ENCODE measurements around the gene EMC9. TPM values are rescaled to one million over a fixed set of nuclear protein-coding genes. Genes with fewer than 3 reads are reported as not detected.

Gene EMC9
- polyA plus RNA-seq (2013, experiment 1 of 2) = 26.7 TPM
- 30.4 TPM for polyA plus RNA-seq (2013, experiment 2 of 2)

GRCh38 chr14:24141097-24141880, at the start of gene EMC9:
EMC9 (minus strand) TSS chr14:24141591; CDS start chr14:24141304, 287 bp downstream.
- peak within 1 kb of the TSS; percentile 77 for H3K27ac ChIP-seq (ENCODE audit: low read depth, low read length)
- peaks cover 6% of the 10 kb centered on the region; the same call in 1 of the 2 replicates for H3K4me1 ChIP-seq (ENCODE audit: insufficient read depth, low read length)
- no peaks in the 10 kb centered on the region for H3K9me3 ChIP-seq (ENCODE audit: insufficient read depth, low read depth, low read length)
- peak within 1 kb of the TSS; percentile 79 for H3K9ac ChIP-seq (ENCODE audit: low read depth, low read length)
- H3K4me3 ChIP-seq (ENCODE audit: low read length) = peak within 1 kb of the TSS; percentile 74
- H3K36me3 ChIP-seq (ENCODE audit: insufficient read depth, low read length) = peaks cover 46% of the 10 kb centered on the region
- 0 out of 2 replicates have a peak, but pooled peaks cover 4% of the 10 kb centered on the region for H3K27me3 ChIP-seq (ENCODE audit: insufficient read depth, low read length)
- under 1% methylated on average over 65 of the region's 65 CpGs for WGBS

GRCh38 chr14:24190416-24190815, 49.0 kb upstream of the EMC9 start:
- no peak overlapping the region for H3K9ac ChIP-seq (ENCODE audit: low read depth, low read length)
- 90% methylated on average over 10 of the region's 10 CpGs for WGBS
- H3K27me3 ChIP-seq (ENCODE audit: insufficient read depth, low read length) = no peaks in the 10 kb centered on the region

GRCh38 chr14:24189460-24189859, 48.1 kb upstream of the EMC9 start:
- no peak overlapping the region for H3K27ac ChIP-seq (ENCODE audit: low read depth, low read length)
- H3K9me3 ChIP-seq (ENCODE audit: insufficient read depth, low read depth, low read length) = no peaks in the 10 kb centered on the region
- peaks cover 65% of the 10 kb centered on the region for H3K36me3 ChIP-seq (ENCODE audit: insufficient read depth, low read length)
- 94% methylated on average over 9 of the region's 9 CpGs for WGBS
- peaks cover 9% of the 10 kb centered on the region; the same call in 1 of the 2 replicates for H3K4me1 ChIP-seq (ENCODE audit: insufficient read depth, low read length)
- peak overlapping the region; percentile 85 for H3K4me3 ChIP-seq (ENCODE audit: low read length)
- no peaks in the 10 kb centered on the region for H3K27me3 ChIP-seq (ENCODE audit: insufficient read depth, low read length)
- H3K9ac ChIP-seq (ENCODE audit: low read depth, low read length) = peak overlapping the region; percentile 44; the same call in 1 of the 2 replicates

More at GRCh38 chr14:24190416-24190815, 49.0 kb upstream of the EMC9 start:
- no peaks in the 10 kb centered on the region for H3K9me3 ChIP-seq (ENCODE audit: insufficient read depth, low read depth, low read length)
- no peak overlapping the region for H3K27ac ChIP-seq (ENCODE audit: low read depth, low read length)
- peaks cover 56% of the 10 kb centered on the region for H3K36me3 ChIP-seq (ENCODE audit: insufficient read depth, low read length)
- no peak overlapping the region for H3K4me3 ChIP-seq (ENCODE audit: low read length)
- H3K4me1 ChIP-seq (ENCODE audit: insufficient read depth, low read length) = peaks cover 9% of the 10 kb centered on the region; the same call in 1 of the 2 replicates

- Histone ChIP-seq H3K9ac (ENCODE audit: low read depth, low read length) (peak overlapping the region; percentile 44; the same call in 1 of the 2 replicates), H3K9me3 (ENCODE audit: insufficient read depth, low read depth, low read length) (no peaks in the 10 kb centered on the region), H3K4me1 (ENCODE audit: insufficient read depth, low read length) (peaks cover 9% of the 10 kb centered on the region; the same call in 1 of the 2 replicates), H3K4me3 (ENCODE audit: low read length) (peak overlapping the region; percentile 85), H3K27ac (ENCODE audit: low read depth, low read length) (peak overlapping the region; percentile 34; the same call in 1 of the 2 replicates), H3K27me3 (ENCODE audit: insufficient read depth, low read length) (no peaks in the 10 kb centered on the region), H3K36me3 (ENCODE audit: insufficient read depth, low read length) (peaks cover 69% of the 10 kb centered on the region)
- WGBS = 0% methylated on average over 3 of the region's 3 CpGs
These were observed 47.6 kb upstream of the EMC9 start for GRCh38 chr14:24189059-24189375.

GRCh38 chr14:24188251-24189058, 47.1 kb upstream of the EMC9 start, which contains the start of gene IPO4:
IPO4 (minus strand) TSS chr14:24188816; CDS start chr14:24188787, 29 bp downstream.
- H3K4me3 ChIP-seq (ENCODE audit: low read length) = peak within 1 kb of the TSS; percentile 85
- no peaks in the 10 kb centered on the region for H3K27me3 ChIP-seq (ENCODE audit: insufficient read depth, low read length)
- peaks cover 71% of the 10 kb centered on the region for H3K36me3 ChIP-seq (ENCODE audit: insufficient read depth, low read length)
- whole genome bisulfite sequencing = under 1% methylated on average over 65 of the region's 65 CpGs
- peak within 1 kb of the TSS; percentile 66 for H3K27ac ChIP-seq (ENCODE audit: low read depth, low read length)
- H3K9me3 ChIP-seq (ENCODE audit: insufficient read depth, low read depth, low read length) = no peaks in the 10 kb centered on the region
- peak within 1 kb of the TSS; percentile 84 for H3K9ac ChIP-seq (ENCODE audit: low read depth, low read length)
- H3K4me1 ChIP-seq (ENCODE audit: insufficient read depth, low read length) = peaks cover 9% of the 10 kb centered on the region; the same call in 1 of the 2 replicates

GRCh38 chr14:24187539-24187915, 46.1 kb upstream of the EMC9 start:
- 95% methylated on average over 2 of the region's 2 CpGs for WGBS
- H3K27ac ChIP-seq (ENCODE audit: low read depth, low read length) = no peak overlapping the region
- H3K4me1 ChIP-seq (ENCODE audit: insufficient read depth, low read length) = peaks cover 9% of the 10 kb centered on the region; the same call in 1 of the 2 replicates
- peak overlapping the region; percentile 85 for H3K4me3 ChIP-seq (ENCODE audit: low read length)
- no peaks in the 10 kb centered on the region for H3K27me3 ChIP-seq (ENCODE audit: insufficient read depth, low read length)
- H3K36me3 ChIP-seq (ENCODE audit: insufficient read depth, low read length) = peaks cover 74% of the 10 kb centered on the region
- no peaks in the 10 kb centered on the region for H3K9me3 ChIP-seq (ENCODE audit: insufficient read depth, low read depth, low read length)
- H3K9ac ChIP-seq (ENCODE audit: low read depth, low read length) = peak overlapping the region; percentile 84; the same call in 1 of the 2 replicates

GRCh38 chr14:24186831-24187538, 45.6 kb upstream of the EMC9 start:
- Histone ChIP-seq H3K4me1 (ENCODE audit: insufficient read depth, low read length) (peaks cover 9% of the 10 kb centered on the region; the same call in 1 of the 2 replicates), H3K36me3 (ENCODE audit: insufficient read depth, low read length) (peaks cover 74% of the 10 kb centered on the region), H3K27ac (ENCODE audit: low read depth, low read length) (no peak overlapping the region), H3K27me3 (ENCODE audit: insufficient read depth, low read length) (no peaks in the 10 kb centered on the region), H3K4me3 (ENCODE audit: low read length) (no peak overlapping the region), H3K9ac (ENCODE audit: low read depth, low read length) (no peak overlapping the region), H3K9me3 (ENCODE audit: insufficient read depth, low read depth, low read length) (no peaks in the 10 kb centered on the region)
- 92% methylated on average over 10 of the region's 10 CpGs for WGBS

GRCh38 chr14:24185741-24186140, 44.4 kb upstream of the EMC9 start:
- Histone ChIP-seq H3K27me3 (ENCODE audit: insufficient read depth, low read length) (no peaks in the 10 kb centered on the region), H3K9ac (ENCODE audit: low read depth, low read length) (no peak overlapping the region), H3K4me1 (ENCODE audit: insufficient read depth, low read length) (peaks cover 9% of the 10 kb centered on the region; the same call in 1 of the 2 replicates), H3K4me3 (ENCODE audit: low read length) (no peak overlapping the region), H3K9me3 (ENCODE audit: insufficient read depth, low read depth, low read length) (no peaks in the 10 kb centered on the region), H3K27ac (ENCODE audit: low read depth, low read length) (no peak overlapping the region), H3K36me3 (ENCODE audit: insufficient read depth, low read length) (peaks cover 77% of the 10 kb centered on the region)
- 95% methylated on average over 11 of the region's 11 CpGs for WGBS

- WGBS = 91% methylated on average over 7 of the region's 7 CpGs
- Histone ChIP-seq H3K27ac (ENCODE audit: low read depth, low read length) (no peak overlapping the region), H3K4me1 (ENCODE audit: insufficient read depth, low read length) (peaks cover 9% of the 10 kb centered on the region; the same call in 1 of the 2 replicates), H3K4me3 (ENCODE audit: low read length) (no peak overlapping the region), H3K27me3 (ENCODE audit: insufficient read depth, low read length) (no peaks in the 10 kb centered on the region), H3K9ac (ENCODE audit: low read depth, low read length) (no peak overlapping the region), H3K36me3 (ENCODE audit: insufficient read depth, low read length) (peaks cover 81% of the 10 kb centered on the region), H3K9me3 (ENCODE audit: insufficient read depth, low read depth, low read length) (no peaks in the 10 kb centered on the region)
These were observed 43.6 kb upstream of the EMC9 start for GRCh38 chr14:24185026-24185425.

- Histone ChIP-seq H3K9ac (ENCODE audit: low read depth, low read length) (no peak overlapping the region), H3K4me1 (ENCODE audit: insufficient read depth, low read length) (peaks cover 9% of the 10 kb centered on the region; the same call in 1 of the 2 replicates), H3K36me3 (ENCODE audit: insufficient read depth, low read length) (peaks cover 83% of the 10 kb centered on the region), H3K9me3 (ENCODE audit: insufficient read depth, low read depth, low read length) (no peaks in the 10 kb centered on the region), H3K4me3 (ENCODE audit: low read length) (no peak overlapping the region), H3K27ac (ENCODE audit: low read depth, low read length) (no peak overlapping the region), H3K27me3 (ENCODE audit: insufficient read depth, low read length) (no peaks in the 10 kb centered on the region)
- 93% methylated on average over 19 of the region's 19 CpGs for WGBS
These were observed 42.9 kb upstream of the EMC9 start for GRCh38 chr14:24184104-24184970.

Measured in HUES64 (cell line).